ENCODE measurements around the gene CHRM1. TPM values are rescaled to one million over a fixed set of nuclear protein-coding genes. Genes with fewer than 3 reads are reported as not detected.

The CHRM1 gene
- total RNA-seq, 1 experiment from 2014 or later: 0.10 TPM

Other genes with a start within 250 kb of the CHRM1 start
- 17.9 TPM for gene UQCC3, start 249.7 kb downstream of the CHRM1 start, total RNA-seq (2021; ENCODE audit: unreplicated experiment)
- 14.7 TPM for gene LBHD1, start 249.1 kb downstream of the CHRM1 start, total RNA-seq (2021; ENCODE audit: unreplicated experiment)
- 94.2 TPM for gene UBXN1, start 242.3 kb downstream of the CHRM1 start, total RNA-seq (2021; ENCODE audit: unreplicated experiment)
- gene LRRN4CL, start 231.8 kb downstream of the CHRM1 start, total RNA-seq (2021; ENCODE audit: unreplicated experiment): 0.71 TPM
- 62.0 TPM for gene BSCL2, start 213.9 kb downstream of the CHRM1 start, total RNA-seq (2021; ENCODE audit: unreplicated experiment)
- not detected for gene GNG3, start 213.7 kb downstream of the CHRM1 start, total RNA-seq (2021; ENCODE audit: unreplicated experiment)
- gene HNRNPUL2, start 193.9 kb downstream of the CHRM1 start, total RNA-seq (2021; ENCODE audit: unreplicated experiment): 45.8 TPM
- gene TTC9C, start 192.9 kb downstream of the CHRM1 start, total RNA-seq (2021; ENCODE audit: unreplicated experiment): 33.3 TPM
- 11.3 TPM for gene ZBTB3, start 167.2 kb downstream of the CHRM1 start, total RNA-seq (2021; ENCODE audit: unreplicated experiment)
- 109 TPM for gene POLR2G, start 159.8 kb downstream of the CHRM1 start, total RNA-seq (2021; ENCODE audit: unreplicated experiment)
- gene TAF6L, start 150.0 kb downstream of the CHRM1 start, total RNA-seq (2021; ENCODE audit: unreplicated experiment): 24.2 TPM
- 51.6 TPM for gene TMEM179B, start 134.0 kb downstream of the CHRM1 start, total RNA-seq (2021; ENCODE audit: unreplicated experiment)
- 18.4 TPM for gene TMEM223, start 129.4 kb downstream of the CHRM1 start, total RNA-seq (2021; ENCODE audit: unreplicated experiment)
- gene NXF1, start 115.9 kb downstream of the CHRM1 start, total RNA-seq (2021; ENCODE audit: unreplicated experiment): 55.5 TPM
- gene STX5, start 89.3 kb downstream of the CHRM1 start, total RNA-seq (2021; ENCODE audit: unreplicated experiment): 29.5 TPM
- not detected for gene TEX54, start 88.5 kb downstream of the CHRM1 start, total RNA-seq (2021; ENCODE audit: unreplicated experiment)
- 111 TPM for gene WDR74, start 81.8 kb downstream of the CHRM1 start, total RNA-seq (2021; ENCODE audit: unreplicated experiment)
- gene SLC3A2, start 40.5 kb downstream of the CHRM1 start, total RNA-seq (2021; ENCODE audit: unreplicated experiment): 418 TPM
- gene SLC22A6, start 63.6 kb upstream of the CHRM1 start, total RNA-seq (2021; ENCODE audit: unreplicated experiment): not detected
- gene SLC22A8, start 94.5 kb upstream of the CHRM1 start, total RNA-seq (2021; ENCODE audit: unreplicated experiment): not detected
- not detected for gene SLC22A24, start 222.9 kb upstream of the CHRM1 start, total RNA-seq (2021; ENCODE audit: unreplicated experiment)